Retinal pigment epithelial cell (primary cell): Measurements from ENCODE around the gene MEOX1.

Experiments used
- DNase-seq: peaks from one replicate; pipeline ENCODE4 v3.0.0-alpha.2; 2010; ENCODE audit warnings: low read depth
- H3K4me3 ChIP-seq: 2 replicates; pipeline ENCODE4 v1.5.1; 2011; ENCODE audit warnings: mild to moderate bottlenecking, low read length, control low read depth, moderate library complexity
- TF ChIP-seq, protein P1 (sequence below): conservative IDR thresholded peaks from 2 replicates; pipeline ENCODE4 v1.5.1; 2011; ENCODE audit warnings: low read depth, low read length, control low read depth, inconsistent platforms

Gene MEOX1

DNA sequence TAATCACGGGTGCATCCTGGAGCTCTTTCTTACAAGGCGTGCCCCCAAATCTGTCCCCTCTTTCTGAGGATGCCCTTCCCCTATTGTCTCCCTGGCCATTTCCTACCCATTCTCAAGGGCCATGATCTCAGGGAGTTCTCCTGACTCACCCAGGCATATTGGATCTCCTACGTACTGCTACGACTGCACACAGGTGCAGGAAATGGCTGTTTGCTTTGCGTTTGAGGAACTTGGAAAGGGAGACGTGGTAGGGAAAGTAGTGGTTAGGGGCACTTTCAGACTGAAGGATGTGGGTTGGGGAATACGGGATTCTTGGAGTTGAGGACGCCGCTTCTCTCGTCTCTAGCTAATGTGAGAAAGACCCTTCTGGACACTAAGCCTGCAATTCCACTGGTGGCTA is 18.7 kb upstream of the MEOX1 start:
- H3K4me3 ChIP-seq: no peak overlapping the region
- TF ChIP-seq, protein P1, sequence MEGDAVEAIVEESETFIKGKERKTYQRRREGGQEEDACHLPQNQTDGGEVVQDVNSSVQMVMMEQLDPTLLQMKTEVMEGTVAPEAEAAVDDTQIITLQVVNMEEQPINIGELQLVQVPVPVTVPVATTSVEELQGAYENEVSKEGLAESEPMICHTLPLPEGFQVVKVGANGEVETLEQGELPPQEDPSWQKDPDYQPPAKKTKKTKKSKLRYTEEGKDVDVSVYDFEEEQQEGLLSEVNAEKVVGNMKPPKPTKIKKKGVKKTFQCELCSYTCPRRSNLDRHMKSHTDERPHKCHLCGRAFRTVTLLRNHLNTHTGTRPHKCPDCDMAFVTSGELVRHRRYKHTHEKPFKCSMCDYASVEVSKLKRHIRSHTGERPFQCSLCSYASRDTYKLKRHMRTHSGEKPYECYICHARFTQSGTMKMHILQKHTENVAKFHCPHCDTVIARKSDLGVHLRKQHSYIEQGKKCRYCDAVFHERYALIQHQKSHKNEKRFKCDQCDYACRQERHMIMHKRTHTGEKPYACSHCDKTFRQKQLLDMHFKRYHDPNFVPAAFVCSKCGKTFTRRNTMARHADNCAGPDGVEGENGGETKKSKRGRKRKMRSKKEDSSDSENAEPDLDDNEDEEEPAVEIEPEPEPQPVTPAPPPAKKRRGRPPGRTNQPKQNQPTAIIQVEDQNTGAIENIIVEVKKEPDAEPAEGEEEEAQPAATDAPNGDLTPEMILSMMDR: no peak

DNA sequence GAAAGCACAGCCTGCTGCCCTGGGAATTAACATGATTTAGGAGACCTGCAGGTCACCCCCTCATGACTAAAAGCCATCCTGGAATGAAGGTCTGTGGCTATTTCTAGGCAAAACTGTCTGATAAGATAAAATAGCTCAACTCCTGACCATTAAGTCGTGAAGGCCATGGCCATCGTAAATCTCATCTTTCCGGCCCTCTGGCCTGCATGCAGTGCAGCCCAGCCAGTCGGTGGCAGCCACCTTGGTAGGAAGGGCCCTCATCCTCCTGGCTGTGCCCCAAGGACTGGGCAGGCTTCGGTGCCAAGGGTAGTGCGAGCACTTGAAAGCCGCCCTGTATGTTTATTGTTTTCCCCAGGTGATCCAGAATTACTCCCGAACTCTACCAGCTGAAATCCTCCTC is 18.2 kb upstream of the MEOX1 start:
- TF ChIP-seq, protein P1: no peak
- no peak for DNase-seq
- H3K4me3 ChIP-seq: no peak overlapping the region

More for the DNA sequence above, 18.7 kb upstream of the MEOX1 start:
- no peak for DNase-seq

DNA sequence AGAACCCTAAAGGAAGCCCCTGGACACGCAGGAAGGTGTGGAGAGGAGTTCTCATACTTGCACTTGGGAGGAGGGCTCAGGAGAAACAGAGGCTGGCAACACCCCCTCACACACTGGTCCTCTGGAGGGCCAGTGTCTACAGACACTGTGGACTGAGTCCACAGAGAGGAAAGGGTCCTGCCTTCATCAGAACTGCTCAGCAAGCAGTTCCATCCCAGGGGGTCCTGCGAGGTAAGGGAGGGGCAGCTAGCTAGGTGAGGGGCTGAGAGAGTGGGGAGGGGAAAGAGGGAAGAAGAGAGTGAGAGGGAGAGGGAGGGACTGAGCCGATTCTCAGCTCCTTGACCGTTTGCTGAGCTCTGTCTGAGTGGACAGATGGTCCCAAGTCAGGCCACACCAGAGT is 17.7 kb upstream of the MEOX1 start:
- no peak for DNase-seq
- H3K4me3 ChIP-seq: no peak overlapping the region
- TF ChIP-seq, protein P1: no peak

DNA sequence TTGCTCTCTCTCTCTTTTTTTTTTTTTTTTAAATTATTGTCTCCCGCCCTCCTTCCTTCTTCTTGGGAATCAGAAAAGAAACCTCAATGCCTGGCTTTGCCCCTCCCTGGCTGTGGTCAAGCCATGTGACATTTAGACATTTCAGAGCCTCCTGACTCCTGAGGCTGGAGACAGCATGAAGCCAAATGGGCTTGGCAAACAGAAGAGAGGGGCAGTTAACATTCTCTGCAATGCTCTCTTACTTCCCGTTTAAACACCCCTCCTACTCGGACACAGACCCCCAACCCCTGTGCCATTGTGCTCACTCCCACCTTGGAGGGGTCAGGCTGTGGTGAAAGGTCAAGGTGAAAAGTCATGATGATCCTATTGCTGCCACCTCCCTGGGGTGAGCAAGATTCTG is 14.7 kb upstream of the MEOX1 start:
- TF ChIP-seq, protein P1: no peak
- H3K4me3 ChIP-seq: no peak overlapping the region
- no peak for DNase-seq

DNA sequence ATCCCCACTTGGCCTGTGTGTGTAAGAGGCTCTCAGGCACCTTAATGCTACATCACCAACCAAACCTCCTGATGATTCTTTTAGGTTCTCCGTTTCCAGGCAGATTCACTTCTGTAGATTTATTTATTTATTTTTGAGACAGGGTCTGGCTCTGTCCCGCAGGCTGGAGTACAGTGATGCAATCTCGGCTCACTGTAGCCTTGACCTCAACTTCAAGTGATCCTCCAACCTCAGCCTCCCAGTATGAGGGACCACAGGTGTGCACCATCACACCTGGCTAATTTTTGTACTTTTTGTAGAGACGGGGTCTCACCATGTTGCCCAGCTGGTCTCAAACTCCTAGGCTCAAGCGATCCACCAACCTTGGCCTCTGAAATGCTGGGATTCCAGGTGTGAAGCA is 12.7 kb upstream of the MEOX1 start:
- no peak overlapping the region for H3K4me3 ChIP-seq
- TF ChIP-seq, protein P1: no peak
- no peak for DNase-seq

DNA sequence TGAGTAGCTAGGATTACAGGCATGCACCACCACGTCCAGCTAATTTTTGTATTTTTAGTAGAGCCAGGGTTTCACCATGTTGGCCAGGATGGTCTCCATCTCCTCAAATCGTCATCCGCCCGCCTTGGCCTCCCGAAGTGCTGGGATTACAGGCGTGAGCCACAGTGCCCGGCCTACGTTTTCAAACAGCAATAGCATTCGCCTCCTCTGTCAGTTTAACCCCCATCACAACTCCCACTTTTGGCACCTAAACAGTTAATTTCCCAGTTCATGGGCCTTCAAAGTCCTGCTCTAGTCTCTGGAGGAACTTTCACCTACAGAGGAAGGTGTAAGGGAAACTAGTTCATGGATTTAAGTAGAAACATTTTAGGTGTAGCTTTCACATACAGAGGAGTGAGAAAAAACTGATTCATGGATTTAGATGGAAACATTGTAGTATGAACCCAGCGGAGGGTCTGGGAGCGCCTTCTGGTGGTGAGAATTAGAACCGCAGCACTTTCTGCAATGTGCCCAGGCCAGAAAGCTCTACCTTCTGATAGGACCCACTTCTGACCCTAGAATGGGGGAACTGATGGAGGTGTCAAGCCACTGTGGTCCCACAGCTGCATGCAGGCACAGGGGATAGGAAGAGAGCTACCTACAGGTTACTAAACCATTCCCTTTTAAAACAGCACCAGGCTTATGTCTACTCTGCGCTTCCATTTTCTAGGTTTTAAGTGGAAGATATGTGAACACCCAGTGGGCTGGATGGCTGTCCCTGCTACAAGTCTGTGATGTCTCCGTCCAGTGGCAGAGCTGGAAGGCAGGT is 12.0 kb upstream of the MEOX1 start:
- TF ChIP-seq, protein P1: peak; percentile 98
- no peak for DNase-seq
- no peak overlapping the region for H3K4me3 ChIP-seq
